Memory B cell (primary cell): ENCODE data around the gene NEK4.

Experiments
- ATAC-seq: fragments of 150-1000 bp; cut with Tn5 transposase; 2 replicates; pipeline ENCODE4 v1.10.0; 2021; ENCODE audit warnings: low read depth, mild to moderate bottlenecking, moderate library complexity
- DNase-seq, 2 donors: peaks; one replicate each; pipeline ENCODE4 v3.0.0; 2022; ENCODE audit warnings: low spot score in 2 of 2
- H3K27ac Mint-ChIP-seq: one replicate; pipeline ENCODE4 v1.8.0; 2022; ENCODE audit warnings: mild to moderate bottlenecking, moderate library complexity, mixed read lengths
- H3K27me3 Mint-ChIP-seq: one replicate; pipeline ENCODE4 v1.8.0; 2022; ENCODE audit warnings: mixed read lengths
- H3K36me3 Mint-ChIP-seq: one replicate; pipeline ENCODE4 v1.8.0; 2022; ENCODE audit warnings: mild to moderate bottlenecking, mixed read lengths
- H3K4me1 Mint-ChIP-seq: one replicate; pipeline ENCODE4 v1.8.0; 2022; ENCODE audit warnings: mixed read lengths
- H3K4me3 Mint-ChIP-seq: one replicate; pipeline ENCODE4 v1.8.0; 2022; ENCODE audit warnings: mild to moderate bottlenecking, moderate library complexity, mixed read lengths
- H3K9me3 Mint-ChIP-seq: one replicate; pipeline ENCODE4 v1.8.0; 2022; ENCODE audit warnings: mixed read lengths

Gene NEK4

DNA sequence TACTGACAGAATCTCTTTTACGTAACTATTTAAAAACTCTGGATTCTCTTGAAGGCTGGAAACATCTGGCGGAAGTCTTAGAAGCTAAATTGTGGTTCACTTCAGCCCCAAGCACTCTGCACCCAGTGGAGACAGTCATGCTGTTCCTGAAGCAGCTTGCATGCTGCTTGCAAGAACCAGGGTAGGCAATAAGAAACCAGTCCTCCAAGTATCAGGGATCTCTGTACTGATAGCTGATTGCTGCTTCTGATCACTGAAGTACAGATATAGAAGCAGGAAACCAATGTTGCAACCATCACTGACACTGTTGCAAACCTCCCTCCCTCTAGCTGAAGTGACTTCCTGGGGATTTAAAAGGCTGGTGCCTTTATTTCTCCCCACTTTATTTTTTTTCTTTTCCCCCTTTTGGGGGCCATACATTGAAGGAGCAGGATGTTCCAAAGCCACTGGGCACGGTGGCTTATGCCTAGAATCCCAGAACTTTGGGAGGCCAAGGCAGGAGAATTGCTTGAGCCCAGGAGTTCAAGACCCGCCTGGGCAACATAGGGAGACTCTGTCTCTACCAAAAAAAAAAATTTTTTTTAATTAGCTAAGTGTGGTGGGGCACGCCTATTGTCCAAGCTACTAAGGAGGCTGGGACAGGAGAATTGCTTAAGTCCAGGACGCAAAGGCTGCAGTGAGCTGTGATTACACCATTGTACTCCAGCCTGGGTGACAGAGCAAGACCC is 49.6 kb downstream of the NEK4 start:
- Mint-ChIP-seq H3K36me3 (peaks cover 19% of the 10 kb centered on the region), H3K27ac (no peak overlapping the region), H3K27me3 (no peaks in the 10 kb centered on the region), H3K4me3 (no peak overlapping the region), H3K4me1 (peaks cover 4% of the 10 kb centered on the region), H3K9me3 (peaks cover 2% of the 10 kb centered on the region)
- DNase-seq, result no peak
- peak; percentile 45 for ATAC-seq

- ATAC-seq, result no peak
- no peak overlapping the region for H3K27ac Mint-ChIP-seq
Observed at GRCh38 chr3:52719618-52720017, 51.1 kb downstream of the NEK4 start.

GRCh38 chr3:52715714-52716305 is 54.9 kb downstream of the NEK4 start:
- Mint-ChIP-seq H3K27ac (no peak overlapping the region), H3K4me3 (no peak overlapping the region), H3K9me3 (peaks cover 2% of the 10 kb centered on the region), H3K36me3 (peaks cover 16% of the 10 kb centered on the region), H3K27me3 (no peaks in the 10 kb centered on the region), H3K4me1 (peaks cover 3% of the 10 kb centered on the region)
- ATAC-seq, result no peak
- DNase-seq, result no peak

More at GRCh38 chr3:52719618-52720017, 51.1 kb downstream of the NEK4 start:
- Mint-ChIP-seq H3K4me1 (peaks cover 4% of the 10 kb centered on the region), H3K36me3 (peaks cover 19% of the 10 kb centered on the region), H3K27me3 (no peaks in the 10 kb centered on the region), H3K9me3 (peaks cover 2% of the 10 kb centered on the region), H3K4me3 (no peak overlapping the region)
- no peak for DNase-seq

DNA sequence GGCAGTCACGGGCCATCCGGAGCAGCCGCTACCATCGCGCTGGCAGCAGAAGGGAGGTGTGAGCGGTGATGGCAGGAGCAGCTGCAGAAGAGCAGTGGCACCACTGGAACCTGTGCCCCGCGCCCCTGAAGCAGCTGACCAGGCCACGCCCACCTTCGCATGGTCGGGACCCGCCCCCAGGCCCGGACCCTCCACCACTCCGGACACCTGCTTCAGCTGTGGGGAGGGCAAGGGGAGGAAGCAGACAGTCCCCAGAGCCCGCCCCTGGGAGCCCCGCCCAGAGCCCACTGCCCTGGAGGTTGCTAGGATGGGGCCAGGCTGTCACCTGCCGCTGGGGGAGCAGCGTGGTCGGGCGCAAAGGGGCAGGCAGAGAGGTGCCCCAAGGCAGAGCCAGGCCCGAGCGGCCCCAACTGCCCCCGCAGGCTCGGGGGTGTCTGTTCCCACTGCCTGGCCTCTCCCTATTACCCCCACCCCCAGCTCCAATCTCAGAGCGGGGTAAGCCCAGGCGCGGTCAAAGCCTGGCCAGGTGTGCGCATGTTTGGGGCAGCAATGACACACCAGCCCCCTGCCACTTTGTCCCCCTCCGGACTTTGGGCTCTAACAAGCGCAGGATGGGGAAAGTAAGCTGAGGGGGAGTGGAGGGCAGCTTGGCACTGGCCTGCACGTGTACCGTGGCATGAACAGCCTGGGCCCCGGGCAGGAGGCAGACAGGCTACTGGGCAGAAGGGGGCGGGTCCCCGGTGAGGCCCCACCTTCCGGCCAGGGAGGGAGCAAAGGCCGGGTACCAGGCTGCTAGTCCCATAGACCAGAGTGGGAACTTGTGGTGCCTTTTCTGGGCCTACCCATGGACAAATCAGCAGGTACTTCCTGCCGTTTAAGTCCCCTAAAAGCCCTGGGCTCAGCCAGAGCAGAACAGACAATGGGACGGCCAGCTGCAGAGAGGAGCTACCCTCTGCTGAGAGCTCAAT is 56.1 kb downstream of the NEK4 start:
- peaks cover under 1% of the 10 kb centered on the region for H3K9me3 Mint-ChIP-seq
- no peaks in the 10 kb centered on the region for H3K27me3 Mint-ChIP-seq
- H3K36me3 Mint-ChIP-seq, result peaks cover 14% of the 10 kb centered on the region
- no peak for ATAC-seq
- peaks cover 3% of the 10 kb centered on the region for H3K4me1 Mint-ChIP-seq
- H3K4me3 Mint-ChIP-seq, result no peak overlapping the region
- DNase-seq, result no peak
- H3K27ac Mint-ChIP-seq, result no peak overlapping the region

GRCh38 chr3:52712291-52713212 is 58.2 kb downstream of the NEK4 start:
- DNase-seq (no peak), ATAC-seq (no peak)
- Mint-ChIP-seq H3K4me1 (peaks cover 4% of the 10 kb centered on the region), H3K9me3 (no peaks in the 10 kb centered on the region), H3K27ac (peak overlapping the region; percentile 20), H3K36me3 (peaks cover 10% of the 10 kb centered on the region), H3K27me3 (no peaks in the 10 kb centered on the region), H3K4me3 (no peak overlapping the region)

DNA sequence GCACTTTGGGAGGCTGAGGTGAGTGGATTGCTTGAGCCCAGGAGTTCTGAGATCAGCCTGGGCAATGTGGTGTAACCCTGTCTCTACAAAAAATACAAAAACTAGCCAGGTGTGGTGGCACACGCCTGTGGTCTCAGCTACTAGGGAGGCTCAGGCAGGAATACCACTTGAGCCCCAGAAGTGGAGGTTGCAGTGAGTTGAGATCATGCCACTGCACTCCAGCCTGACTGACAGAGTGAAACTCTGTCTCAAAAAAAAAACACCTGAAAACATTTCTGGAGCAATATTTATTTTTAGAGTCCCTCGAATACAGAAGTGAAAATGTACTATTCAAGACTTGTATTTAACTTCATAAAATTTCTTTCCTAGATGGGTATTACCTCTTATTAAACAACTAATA is 60.2 kb downstream of the NEK4 start:
- Mint-ChIP-seq H3K4me3 (no peak overlapping the region), H3K9me3 (no peaks in the 10 kb centered on the region), H3K4me1 (peaks cover 11% of the 10 kb centered on the region), H3K27me3 (no peaks in the 10 kb centered on the region), H3K27ac (peak overlapping the region; percentile 31), H3K36me3 (peaks cover 8% of the 10 kb centered on the region)
- ATAC-seq (no peak), DNase-seq (no peak)

DNA sequence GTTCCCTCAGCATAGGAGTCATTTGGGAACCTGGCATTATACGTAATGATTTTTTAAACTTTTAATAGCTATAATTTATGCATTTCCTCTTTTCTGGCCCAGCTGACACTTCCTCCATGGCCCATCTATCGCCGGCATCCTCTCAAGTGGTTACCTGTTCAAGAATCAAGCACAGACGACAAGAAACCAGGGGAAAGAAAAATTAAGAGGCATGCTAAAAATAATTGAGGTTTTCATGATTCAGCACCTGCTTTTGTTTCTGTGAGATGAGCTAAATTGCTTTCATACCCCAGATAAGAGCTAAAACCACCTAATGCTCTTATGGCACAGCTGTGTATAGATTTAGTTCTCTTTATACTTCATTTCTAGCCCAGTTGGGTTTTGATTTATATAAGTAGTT is 63.2 kb downstream of the NEK4 start:
- ATAC-seq, result no peak
- peak overlapping the region; percentile 92 for H3K27ac Mint-ChIP-seq
- peak overlapping the region; percentile 77 for H3K4me3 Mint-ChIP-seq

DNA sequence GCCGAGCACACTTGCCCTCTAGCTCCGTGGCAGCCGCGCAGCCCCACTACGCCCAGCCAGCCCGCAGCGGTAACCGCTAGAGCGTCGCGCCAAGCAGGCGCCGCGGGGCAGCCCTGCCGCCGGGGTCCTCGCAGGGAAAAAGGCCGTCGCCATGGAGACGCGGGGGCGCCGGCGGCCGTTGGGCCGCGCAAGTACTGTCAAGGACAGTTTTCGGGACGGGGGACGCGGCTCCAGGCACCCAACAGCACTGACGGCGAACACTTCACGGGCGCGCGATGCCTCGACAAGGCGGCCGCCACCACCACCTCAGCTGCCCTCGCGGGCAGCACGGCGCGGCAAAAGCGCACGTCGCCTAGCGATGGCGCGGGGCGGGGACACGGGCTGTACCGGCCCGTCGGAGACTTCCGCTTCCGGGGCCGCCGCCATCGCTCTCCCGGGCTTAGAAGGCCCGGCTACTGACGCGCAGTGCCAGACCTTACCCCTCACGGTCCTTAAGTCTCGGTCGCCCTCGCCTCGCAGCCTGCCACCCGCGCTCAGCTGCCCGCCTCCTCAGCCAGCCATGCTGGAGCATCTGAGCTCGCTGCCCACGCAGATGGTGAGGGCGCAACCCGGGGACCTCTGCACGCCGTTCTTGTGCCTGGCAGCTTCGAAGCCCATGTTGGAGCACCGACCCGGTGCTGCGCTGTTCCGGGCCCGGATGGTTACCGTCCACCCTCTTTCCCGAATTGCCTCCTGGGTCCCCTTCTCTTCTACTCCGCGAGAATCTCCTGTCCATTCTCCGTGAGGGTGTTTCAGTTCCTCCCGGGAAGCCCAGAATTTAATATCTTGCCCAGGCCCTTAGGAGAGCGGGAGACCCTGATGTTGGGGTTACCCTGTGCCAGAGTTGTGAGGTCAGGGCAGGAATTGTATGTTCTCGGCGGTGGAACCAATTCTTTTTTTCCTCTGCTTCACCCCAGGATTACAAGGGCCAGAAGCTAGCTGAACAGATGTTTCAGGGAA is 64.8 kb downstream of the NEK4 start, which contains the start of the genes GLT8D1 and SPCS1:
Gene GLT8D1, minus strand, starts transcription at position 104 of the 999 bp plus-strand sequence. CDS start 5,331 bp downstream, outside the sequence.
Gene SPCS1, plus strand, starts transcription at position 419 of the 999 bp plus-strand sequence. Its CDS starts 141 bp downstream, at position 560.
- peak; percentile 87 for ATAC-seq
- DNase-seq, result peak; percentile 87 to 92
- Mint-ChIP-seq H3K4me3 (peak within 1 kb of the TSS; percentile 98), H3K36me3 (peaks cover 3% of the 10 kb centered on the region), H3K27ac (peak within 1 kb of the TSS; percentile 92), H3K9me3 (no peaks in the 10 kb centered on the region), H3K27me3 (no peaks in the 10 kb centered on the region), H3K4me1 (peaks cover 22% of the 10 kb centered on the region)

More for the DNA sequence above, 63.2 kb downstream of the NEK4 start:
- peaks cover 5% of the 10 kb centered on the region for H3K36me3 Mint-ChIP-seq
- no peaks in the 10 kb centered on the region for H3K27me3 Mint-ChIP-seq
- no peaks in the 10 kb centered on the region for H3K9me3 Mint-ChIP-seq
- peaks cover 22% of the 10 kb centered on the region for H3K4me1 Mint-ChIP-seq
- DNase-seq, result no peak

DNA sequence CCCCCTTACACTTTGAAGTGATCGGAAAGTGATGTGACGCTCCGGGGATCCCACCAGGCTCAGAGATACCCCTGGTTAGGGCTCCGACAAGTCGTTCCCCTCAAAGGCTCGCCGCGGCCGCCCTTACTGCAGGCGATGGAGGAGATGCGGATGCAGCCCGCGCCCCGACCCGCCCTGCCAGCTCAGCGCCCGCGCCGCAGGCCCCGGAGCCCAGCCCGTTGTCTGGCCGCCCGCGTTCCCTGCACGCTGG is 65.4 kb downstream of the NEK4 start:
- no peaks in the 10 kb centered on the region for H3K27me3 Mint-ChIP-seq
- ATAC-seq (no peak), DNase-seq (no peak)
- no peaks in the 10 kb centered on the region for H3K9me3 Mint-ChIP-seq
- H3K4me3 Mint-ChIP-seq, result peak overlapping the region; percentile 98
- peak overlapping the region; percentile 92 for H3K27ac Mint-ChIP-seq
- H3K4me1 Mint-ChIP-seq, result peaks cover 22% of the 10 kb centered on the region
- peaks cover 3% of the 10 kb centered on the region for H3K36me3 Mint-ChIP-seq

DNA sequence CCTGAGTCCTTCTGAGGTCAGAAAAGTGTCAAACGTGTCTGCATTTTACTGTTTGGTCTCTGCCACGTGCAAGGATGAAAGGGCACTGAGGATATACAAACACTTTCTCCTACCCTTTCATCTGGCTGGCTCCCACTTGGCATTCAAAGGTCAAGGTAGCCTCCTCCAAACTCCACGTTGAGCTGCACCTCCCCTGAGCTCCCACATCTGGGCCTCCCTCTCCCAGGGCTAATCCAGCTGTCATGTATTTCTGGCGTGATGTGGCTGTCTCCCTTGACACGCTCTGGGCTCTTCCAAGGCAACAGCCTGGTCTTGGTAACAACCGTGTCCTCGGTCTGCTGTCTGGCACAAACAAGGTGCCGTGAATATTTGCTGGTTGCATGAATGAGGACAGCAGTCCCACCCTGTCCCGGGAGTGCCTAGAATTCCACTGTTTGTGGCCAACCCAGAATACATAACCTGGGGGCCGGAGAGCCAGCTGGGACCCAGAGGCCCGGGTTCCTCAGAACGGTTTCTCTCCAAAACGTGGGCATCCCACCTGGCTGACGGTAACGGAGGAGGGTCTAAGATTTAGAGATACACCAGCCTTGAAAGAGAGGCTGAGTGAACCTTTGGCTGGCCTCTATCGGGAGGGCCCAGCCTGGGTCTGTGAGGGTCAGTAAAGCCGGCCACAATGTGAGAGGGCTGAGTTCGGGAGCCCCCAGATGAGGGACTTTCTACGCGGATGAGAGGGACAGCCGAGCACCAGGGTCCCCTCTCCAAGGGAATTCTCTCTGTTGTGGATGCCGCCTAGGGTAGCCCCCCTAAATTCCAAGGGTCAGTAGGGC is 65.9 kb downstream of the NEK4 start:
- Mint-ChIP-seq H3K4me3 (peak overlapping the region; percentile 98), H3K27me3 (no peaks in the 10 kb centered on the region), H3K36me3 (peaks cover 3% of the 10 kb centered on the region), H3K27ac (peak overlapping the region; percentile 92), H3K4me1 (peaks cover 19% of the 10 kb centered on the region), H3K9me3 (no peaks in the 10 kb centered on the region)
- DNase-seq (peak in 1 of 2 donors; percentile 22), ATAC-seq (no peak)

GRCh38 chr3:52703341-52703740 is 67.4 kb downstream of the NEK4 start:
- H3K27me3 Mint-ChIP-seq, result no peaks in the 10 kb centered on the region
- no peak overlapping the region for H3K27ac Mint-ChIP-seq
- peaks cover 19% of the 10 kb centered on the region for H3K4me1 Mint-ChIP-seq
- no peak for DNase-seq
- H3K36me3 Mint-ChIP-seq, result no peaks in the 10 kb centered on the region
- no peak overlapping the region for H3K4me3 Mint-ChIP-seq
- no peak for ATAC-seq
- no peaks in the 10 kb centered on the region for H3K9me3 Mint-ChIP-seq

GRCh38 chr3:52697632-52697965 is 73.1 kb downstream of the NEK4 start:
- H3K4me1 Mint-ChIP-seq, result peaks cover 5% of the 10 kb centered on the region
- ATAC-seq (no peak), DNase-seq (no peak)
- peak overlapping the region; percentile 84 for H3K27ac Mint-ChIP-seq
- H3K27me3 Mint-ChIP-seq, result no peaks in the 10 kb centered on the region
- no peaks in the 10 kb centered on the region for H3K9me3 Mint-ChIP-seq
- no peak overlapping the region for H3K4me3 Mint-ChIP-seq
- peaks cover 18% of the 10 kb centered on the region for H3K36me3 Mint-ChIP-seq
